Measurements from ENCODE around the gene CDK9.
A peak's percentile ranks its signal among the peaks of the same experiment; 100 is the strongest.
"Not testable (repeated sequence)": the region's sequence is repeated elsewhere in the genome, so short reads cannot be mapped to it uniquely, and the experiment has no call there.

The CDK9 gene

DNA sequence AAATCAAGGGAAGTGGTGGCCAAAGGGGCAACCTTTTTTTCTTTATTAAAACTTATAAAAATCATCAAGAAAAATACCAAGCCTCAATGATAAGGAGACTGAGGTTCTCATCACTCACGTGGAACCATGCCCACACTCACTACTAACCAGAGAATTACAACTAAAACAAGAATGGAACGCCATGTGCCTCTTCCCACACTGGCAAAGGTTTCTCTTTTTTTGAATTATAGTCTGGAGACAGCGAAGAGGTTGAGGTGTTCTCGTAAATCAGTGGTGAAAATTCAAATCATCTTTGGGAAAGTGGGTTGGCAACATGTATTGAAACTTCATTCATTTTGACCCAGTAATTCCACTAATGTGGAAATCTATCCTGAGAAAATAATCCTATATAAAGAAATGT lies 36.3 kb downstream of the CDK9 start:
- DNase-seq (ENCODE audit: low spot score) (no peak), FAIRE-seq (no peak)

DNA sequence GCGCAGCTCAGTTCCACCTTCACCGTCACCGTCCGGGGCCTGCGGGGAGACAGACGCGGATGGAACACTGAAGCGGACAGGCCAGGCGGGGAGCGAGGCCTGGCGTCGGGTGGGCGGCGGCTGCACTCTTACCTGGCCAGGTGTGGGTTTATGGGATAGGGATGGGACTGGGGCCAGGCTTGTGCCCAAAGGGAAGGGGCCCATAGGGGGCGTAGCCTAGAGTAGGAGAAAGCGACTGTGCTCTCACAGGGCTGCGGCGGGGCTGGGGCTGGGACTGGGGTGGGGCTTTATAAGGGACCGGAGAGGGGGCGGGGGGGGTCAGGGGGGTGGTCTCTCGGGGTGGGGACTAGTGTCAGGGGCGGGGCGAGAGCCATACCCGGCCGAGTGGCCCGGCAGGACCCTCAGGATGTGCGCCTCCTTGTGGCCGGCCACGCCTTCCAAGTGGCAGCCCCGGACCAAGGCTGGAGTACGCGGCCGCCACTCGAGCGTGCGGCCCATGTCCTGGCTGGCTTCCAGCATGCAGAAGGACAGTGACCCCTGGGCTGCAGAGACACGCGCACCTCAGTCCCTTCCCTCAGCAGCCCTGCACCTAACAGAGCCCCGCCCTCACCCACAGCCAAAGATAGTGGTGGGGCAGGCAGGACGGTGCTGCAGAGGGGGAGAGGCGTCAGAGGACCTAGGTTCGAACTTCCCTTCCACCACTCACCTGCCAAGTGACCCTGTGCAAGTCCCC lies 39.7 kb downstream of the CDK9 start:
- no peak for FAIRE-seq

GRCh38 chr9:127826253-127826913 lies 40.5 kb downstream of the CDK9 start:
- FAIRE-seq (no peak), DNase-seq (ENCODE audit: low spot score) (no peak)

More for the DNA sequence above, 39.7 kb downstream of the CDK9 start:
- no peak for DNase-seq (ENCODE audit: low spot score)

GRCh38 chr9:127828262-127829031 lies 42.6 kb downstream of the CDK9 start:
- FAIRE-seq (no peak), DNase-seq (ENCODE audit: low spot score) (no peak)

DNA sequence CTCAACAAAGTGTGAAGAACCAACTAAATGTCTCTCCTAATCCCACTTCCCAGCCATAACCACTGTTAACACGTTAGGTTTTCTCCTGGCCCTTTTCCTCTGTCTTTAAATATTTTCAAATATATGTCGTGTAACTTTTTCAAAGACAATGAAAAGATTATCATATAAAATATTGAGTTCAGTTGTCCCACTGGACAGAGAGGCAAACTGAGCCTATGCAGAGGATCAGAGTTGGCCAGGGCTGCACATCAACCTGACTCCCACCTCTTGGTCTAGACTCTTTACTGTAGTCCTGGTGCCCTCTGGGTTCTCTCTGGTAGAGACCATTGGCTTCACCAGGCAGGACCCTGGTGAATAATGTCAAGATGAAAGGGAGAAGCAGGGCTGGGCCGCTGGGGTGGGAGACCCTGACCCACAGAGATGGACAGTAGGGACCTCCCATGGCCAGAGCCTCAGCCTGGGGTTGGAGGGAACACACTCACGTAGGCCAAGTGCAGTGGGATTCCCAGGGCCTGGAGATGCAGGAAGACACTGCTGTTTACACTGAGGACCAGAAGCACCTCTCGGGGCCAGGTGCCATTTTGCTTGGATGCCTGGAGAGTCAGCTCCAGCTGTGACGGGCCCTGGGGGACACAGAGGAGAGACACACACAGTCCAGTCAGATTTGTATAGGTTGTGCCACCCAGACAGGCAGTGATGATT lies 43.5 kb downstream of the CDK9 start:
- FAIRE-seq: no peak
- DNase-seq (ENCODE audit: low spot score): no peak

- no peak for DNase-seq (ENCODE audit: low spot score)
- FAIRE-seq: no peak
These were observed 46.4 kb downstream of the CDK9 start for GRCh38 chr9:127832248-127832647.

- no peak for DNase-seq (ENCODE audit: low spot score)
- FAIRE-seq: no peak
These were observed 47.7 kb downstream of the CDK9 start for GRCh38 chr9:127833555-127833954.

DNA sequence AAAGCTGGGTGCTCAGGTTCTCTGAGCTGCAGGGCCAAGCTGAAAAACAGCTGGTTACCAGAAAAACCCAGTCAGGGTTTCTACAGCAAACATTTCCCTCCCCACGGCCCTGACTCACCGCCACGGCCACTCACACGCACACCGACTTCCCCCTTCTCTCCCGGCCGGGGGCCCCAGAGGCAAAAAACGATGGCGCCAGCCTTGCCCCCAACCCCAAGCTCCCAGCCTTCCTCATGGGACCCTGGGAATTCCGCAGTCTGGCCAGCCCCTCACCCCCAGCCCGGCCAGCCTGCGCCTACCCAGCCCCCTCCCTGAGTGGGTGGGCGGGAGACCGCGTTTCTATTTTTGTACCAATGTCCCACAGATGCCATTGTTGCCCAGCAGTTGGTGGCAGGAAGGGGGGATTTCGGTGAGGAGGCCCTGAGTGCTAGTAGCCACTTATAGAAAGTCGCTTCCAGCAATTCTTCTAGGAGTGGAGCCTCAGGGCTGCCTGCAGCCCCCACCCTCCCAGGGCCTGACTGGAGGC lies 50.2 kb downstream of the CDK9 start:
- FAIRE-seq (no peak), DNase-seq (ENCODE audit: low spot score) (no peak)

GRCh38 chr9:127836561-127836960 lies 50.7 kb downstream of the CDK9 start:
- not testable (repeated sequence) for FAIRE-seq

GRCh38 chr9:127837346-127837745 lies 51.5 kb downstream of the CDK9 start:
- DNase-seq (ENCODE audit: low spot score) (no peak), FAIRE-seq (no peak)

More at GRCh38 chr9:127836561-127836960, 50.7 kb downstream of the CDK9 start:
- DNase-seq (ENCODE audit: low spot score): not testable (repeated sequence)

- DNase-seq (ENCODE audit: low spot score): peak; percentile 21
- FAIRE-seq: no peak
These were observed 52.7 kb downstream of the CDK9 start for GRCh38 chr9:127838375-127839078.

Data from urothelium cell line (cell line).